Measurements from ENCODE around the gene EP400. TPM values are rescaled to one million over a fixed set of nuclear protein-coding genes. Genes with fewer than 3 reads are reported as not detected.
A peak's percentile ranks its signal among the peaks of the same experiment; 100 is the strongest.

The EP400 gene
- 12.4 and 13.3 TPM in 2 replicates for total RNA-seq (2012; rRNA removed)

- H3K27me3 ChIP-seq (ENCODE audit: control insufficient read depth, insufficient read depth, low read length), result no peaks in the 10 kb centered on the region
- peak within 1 kb of the TSS; percentile 93 for H3K4me2 ChIP-seq (ENCODE audit: low read length)
- H3K4me1 ChIP-seq (ENCODE audit: control insufficient read depth, insufficient read depth, low read length), result peaks cover 10% of the 10 kb centered on the region
- no peaks in the 10 kb centered on the region for H3K9me3 ChIP-seq (replicated peaks; ENCODE audit: low read length)
- peak within 1 kb of the TSS; percentile 99 for H3K9ac ChIP-seq (ENCODE audit: low read depth, low read length)
- H3K36me3 ChIP-seq (ENCODE audit: insufficient read depth, low read length), result peaks cover 3% of the 10 kb centered on the region
- H3K4me3 ChIP-seq (ENCODE audit: low read length), result peak within 1 kb of the TSS; percentile 82
Observed at GRCh38 chr12:131949431-131950181, at the start of gene EP400. TSS of gene EP400 (plus strand) at chr12:131949942. CDS start at chr12:131960620, 10,678 bp downstream.

GRCh38 chr12:131900397-131900796 lies 49.3 kb upstream of the EP400 start:
- peaks cover 17% of the 10 kb centered on the region for H3K4me1 ChIP-seq (ENCODE audit: control insufficient read depth, insufficient read depth, low read length)
- H3K4me2 ChIP-seq (ENCODE audit: low read length), result no peak overlapping the region
- no peaks in the 10 kb centered on the region for H3K9me3 ChIP-seq (replicated peaks; ENCODE audit: low read length)
- H3K9ac ChIP-seq (ENCODE audit: low read depth, low read length), result no peak overlapping the region
- no peaks in the 10 kb centered on the region for H3K27me3 ChIP-seq (ENCODE audit: control insufficient read depth, insufficient read depth, low read length)
- H3K4me3 ChIP-seq (ENCODE audit: low read length), result no peak overlapping the region
- no peaks in the 10 kb centered on the region for H3K36me3 ChIP-seq (ENCODE audit: insufficient read depth, low read length)

- no peaks in the 10 kb centered on the region for H3K27me3 ChIP-seq (ENCODE audit: control insufficient read depth, insufficient read depth, low read length)
- peaks cover 5% of the 10 kb centered on the region for H3K4me1 ChIP-seq (ENCODE audit: control insufficient read depth, insufficient read depth, low read length)
- H3K36me3 ChIP-seq (ENCODE audit: insufficient read depth, low read length), result no peaks in the 10 kb centered on the region
- no peak overlapping the region for H3K4me2 ChIP-seq (ENCODE audit: low read length)
- H3K9me3 ChIP-seq (replicated peaks; ENCODE audit: low read length), result no peaks in the 10 kb centered on the region
- H3K4me3 ChIP-seq (ENCODE audit: low read length), result no peak overlapping the region
- no peak overlapping the region for H3K9ac ChIP-seq (ENCODE audit: low read depth, low read length)
Observed at GRCh38 chr12:131901431-131902331, 48.1 kb upstream of the EP400 start.

GRCh38 chr12:131902332-131903241 lies 47.2 kb upstream of the EP400 start:
- Histone ChIP-seq H3K9ac (ENCODE audit: low read depth, low read length) (no peak overlapping the region), H3K4me2 (ENCODE audit: low read length) (no peak overlapping the region), H3K27me3 (ENCODE audit: control insufficient read depth, insufficient read depth, low read length) (no peaks in the 10 kb centered on the region), H3K9me3 (replicated peaks; ENCODE audit: low read length) (no peaks in the 10 kb centered on the region), H3K4me3 (ENCODE audit: low read length) (no peak overlapping the region), H3K36me3 (ENCODE audit: insufficient read depth, low read length) (no peaks in the 10 kb centered on the region), H3K4me1 (ENCODE audit: control insufficient read depth, insufficient read depth, low read length) (no peaks in the 10 kb centered on the region)

GRCh38 chr12:131903270-131904255 lies 46.2 kb upstream of the EP400 start:
- Histone ChIP-seq H3K9ac (ENCODE audit: low read depth, low read length) (no peak overlapping the region), H3K27me3 (ENCODE audit: control insufficient read depth, insufficient read depth, low read length) (no peaks in the 10 kb centered on the region), H3K36me3 (ENCODE audit: insufficient read depth, low read length) (no peaks in the 10 kb centered on the region), H3K4me3 (ENCODE audit: low read length) (no peak overlapping the region), H3K4me1 (ENCODE audit: control insufficient read depth, insufficient read depth, low read length) (no peaks in the 10 kb centered on the region), H3K4me2 (ENCODE audit: low read length) (no peak overlapping the region), H3K9me3 (replicated peaks; ENCODE audit: low read length) (no peaks in the 10 kb centered on the region)

GRCh38 chr12:131904346-131904745 lies 45.4 kb upstream of the EP400 start:
- H3K9me3 ChIP-seq (replicated peaks; ENCODE audit: low read length), result no peaks in the 10 kb centered on the region
- H3K4me3 ChIP-seq (ENCODE audit: low read length), result no peak overlapping the region
- H3K4me2 ChIP-seq (ENCODE audit: low read length), result no peak overlapping the region
- H3K27me3 ChIP-seq (ENCODE audit: control insufficient read depth, insufficient read depth, low read length), result no peaks in the 10 kb centered on the region
- no peak overlapping the region for H3K9ac ChIP-seq (ENCODE audit: low read depth, low read length)
- H3K4me1 ChIP-seq (ENCODE audit: control insufficient read depth, insufficient read depth, low read length), result no peaks in the 10 kb centered on the region
- peaks cover 5% of the 10 kb centered on the region for H3K36me3 ChIP-seq (ENCODE audit: insufficient read depth, low read length)

GRCh38 chr12:131905081-131905629 lies 44.6 kb upstream of the EP400 start:
- H3K9ac ChIP-seq (ENCODE audit: low read depth, low read length), result no peak overlapping the region
- H3K36me3 ChIP-seq (ENCODE audit: insufficient read depth, low read length), result peaks cover 5% of the 10 kb centered on the region
- no peak overlapping the region for H3K4me2 ChIP-seq (ENCODE audit: low read length)
- no peak overlapping the region for H3K4me3 ChIP-seq (ENCODE audit: low read length)
- H3K9me3 ChIP-seq (replicated peaks; ENCODE audit: low read length), result no peaks in the 10 kb centered on the region
- no peaks in the 10 kb centered on the region for H3K27me3 ChIP-seq (ENCODE audit: control insufficient read depth, insufficient read depth, low read length)
- no peaks in the 10 kb centered on the region for H3K4me1 ChIP-seq (ENCODE audit: control insufficient read depth, insufficient read depth, low read length)

- no peak overlapping the region for H3K9ac ChIP-seq (ENCODE audit: low read depth, low read length)
- H3K9me3 ChIP-seq (replicated peaks; ENCODE audit: low read length), result no peaks in the 10 kb centered on the region
- H3K27me3 ChIP-seq (ENCODE audit: control insufficient read depth, insufficient read depth, low read length), result no peaks in the 10 kb centered on the region
- no peaks in the 10 kb centered on the region for H3K4me1 ChIP-seq (ENCODE audit: control insufficient read depth, insufficient read depth, low read length)
- H3K4me2 ChIP-seq (ENCODE audit: low read length), result no peak overlapping the region
- H3K4me3 ChIP-seq (ENCODE audit: low read length), result no peak overlapping the region
- peaks cover 5% of the 10 kb centered on the region for H3K36me3 ChIP-seq (ENCODE audit: insufficient read depth, low read length)
Observed at GRCh38 chr12:131905630-131906091, 44.1 kb upstream of the EP400 start.

- Histone ChIP-seq H3K9ac (ENCODE audit: low read depth, low read length) (no peak overlapping the region), H3K4me2 (ENCODE audit: low read length) (no peak overlapping the region), H3K4me3 (ENCODE audit: low read length) (no peak overlapping the region), H3K4me1 (ENCODE audit: control insufficient read depth, insufficient read depth, low read length) (peaks cover 6% of the 10 kb centered on the region), H3K27me3 (ENCODE audit: control insufficient read depth, insufficient read depth, low read length) (no peaks in the 10 kb centered on the region), H3K9me3 (replicated peaks; ENCODE audit: low read length) (no peaks in the 10 kb centered on the region), H3K36me3 (ENCODE audit: insufficient read depth, low read length) (peaks cover 16% of the 10 kb centered on the region)
Observed at GRCh38 chr12:131907379-131908091, 42.2 kb upstream of the EP400 start.

Measured in skeletal muscle satellite cell (primary cell).